Right cardiac atrium (tissue), 5 donors: Measurements from ENCODE around the gene TNFRSF25. TPM values are rescaled to one million over a fixed set of nuclear protein-coding genes. Genes with fewer than 3 reads are reported as not detected.
"Not testable (repeated sequence)": the region's sequence is repeated elsewhere in the genome, so short reads cannot be mapped to it uniquely, and the experiment has no call there.

Source experiments
- ATAC-seq, 2 donors: fragments of 200-7000 bp; cut with Tn5 transposase; one replicate each; pipeline versions ENCODE4 v1.8.0 to v1.9.1; 2020; ENCODE audit warnings: moderate library complexity in 2 of 2, mild to moderate bottlenecking in 1 of 2
- DNase-seq, 3 donors: peaks; one replicate each; pipeline ENCODE4 v3.0.0-alpha.2; 2020
- H3K27ac ChIP-seq: one replicate; pipeline ENCODE4 v1.5.1; 2013; ENCODE audit warnings: mild to moderate bottlenecking, low read length, control low read depth, moderate library complexity
- H3K27me3 ChIP-seq: one replicate; pipeline ENCODE4 v1.6.1; 2013; ENCODE audit not compliant: control insufficient read depth, insufficient read depth
- H3K4me1 ChIP-seq: one replicate; pipeline ENCODE4 v1.6.1; 2013; ENCODE audit warnings: low read length; ENCODE audit not compliant: control insufficient read depth, insufficient read depth
- H3K4me3 ChIP-seq: one replicate; pipeline ENCODE4 v1.5.1; 2013; ENCODE audit warnings: low read length, control low read depth
- H3K9me3 ChIP-seq: one replicate; pipeline ENCODE4 v1.6.1; 2013; ENCODE audit warnings: low read length; ENCODE audit not compliant: control insufficient read depth
- WGBS: extraction: QIAGEN DNeasy Blood & Tissue Kit; methylation state at CpG from one replicate; pipeline ENCODE4 v1.1.7; 2013; 5-methylcytosine and 5-hydroxymethylcytosine counted together
- intact Hi-C, 4 donors: fragments of 100-400 bp; cut with DNase I; formaldehyde crosslinking; loops; one replicate each; pipeline versions ENCODE4 v1.11.0 to v1.14.0; 2022 to 2023
- polyA plus RNA-seq: library from polyadenylated mRNA; stranded (reverse); fragments of 200-250 nt; gene quantifications from one replicate; pipeline ENCODE4 v1.2.3, GENCODE V29; 2013
- total RNA-seq, 4 donors: library from RNA; stranded (reverse); fragmentation: NEBNext Ultra II Directional; extraction: Animal tissue kit (Norgen Biotek cat#: 25700); gene quantifications; one replicate each; pipeline ENCODE4 v1.2.1, GENCODE V29; 2021
- donor health status: healthy with polysubstance abuse.
- donor health status: DM: no; HTN: yes; CAD: no.
- donor health status: DM: no; HTN: no; CAD: no.
- donor health status: DM: no; HTN: yes; CAD: no; lungs with severe emphysema.
- donor health status: DM: yes; HTN: yes; CAD: no.

The TNFRSF25 gene
- total and polyA plus RNA-seq, 5 donors = 4.4 to 6.6 (median 5.7) TPM

- H3K9me3 ChIP-seq, ATAC-seq, H3K4me1 ChIP-seq, H3K4me3 ChIP-seq, DNase-seq, intact Hi-C loops, H3K27ac ChIP-seq, H3K27me3 ChIP-seq: not testable (repeated sequence)
- 78% methylated on average over 3 of the region's 3 CpGs for WGBS
Measured at GRCh38 chr1:6436277-6436676, 29.7 kb downstream of the TNFRSF25 start.

DNA sequence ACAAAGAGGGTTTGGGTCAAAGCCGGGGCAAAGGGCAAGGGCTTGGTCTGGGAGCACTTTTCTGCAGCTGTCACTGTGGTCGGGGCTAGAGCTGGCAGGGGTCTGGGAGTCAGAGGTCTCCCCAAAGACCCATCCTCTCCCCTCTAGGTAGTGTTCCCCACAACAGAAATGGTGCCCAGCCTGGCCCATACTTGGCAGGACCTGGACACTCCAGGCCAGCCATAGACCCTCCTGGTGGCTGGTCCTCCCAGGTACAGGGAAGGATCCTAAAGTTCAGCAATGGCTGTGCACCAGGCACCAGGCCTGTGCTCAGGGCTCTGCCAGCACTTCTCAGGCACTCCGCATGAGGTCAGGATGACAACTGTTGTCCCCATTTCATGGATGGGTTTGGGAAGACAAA is 30.4 kb downstream of the TNFRSF25 start:
- ATAC-seq (no peak), DNase-seq (no peak)
- H3K27ac ChIP-seq = no peak overlapping the region
- intact Hi-C loops = no loop called here
- no peaks in the 10 kb centered on the region for H3K27me3 ChIP-seq
- 84% methylated on average over 3 of the region's 3 CpGs for WGBS
- H3K4me1 ChIP-seq = no peaks in the 10 kb centered on the region
- no peaks in the 10 kb centered on the region for H3K9me3 ChIP-seq
- H3K4me3 ChIP-seq = no peak overlapping the region

DNA sequence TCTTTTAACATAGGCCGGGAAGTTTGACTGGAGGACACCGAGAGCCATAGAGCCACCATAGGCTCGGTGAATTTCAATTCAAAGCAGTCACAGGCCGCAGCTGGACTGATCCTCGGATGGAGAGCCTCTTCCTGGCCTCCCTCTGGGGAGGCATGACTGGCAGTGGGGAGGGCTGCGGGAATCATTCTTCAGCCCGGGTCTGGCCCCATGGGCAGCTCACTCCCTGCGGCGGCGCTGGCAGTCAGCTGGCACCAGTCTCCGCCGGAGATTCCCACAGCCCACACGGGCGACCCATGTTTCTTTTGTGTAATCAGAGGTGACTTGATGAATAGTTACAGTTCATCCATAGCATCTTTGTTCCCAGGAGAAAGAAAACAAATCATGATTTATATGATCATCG is 30.8 kb downstream of the TNFRSF25 start:
- intact Hi-C loops = no loop called here
- Histone ChIP-seq H3K9me3 (no peaks in the 10 kb centered on the region), H3K4me1 (no peaks in the 10 kb centered on the region), H3K4me3 (no peak overlapping the region), H3K27ac (no peak overlapping the region), H3K27me3 (no peaks in the 10 kb centered on the region)
- ATAC-seq = no peak
- 83% methylated on average over 15 of the region's 15 CpGs for WGBS
- DNase-seq = no peak

DNA sequence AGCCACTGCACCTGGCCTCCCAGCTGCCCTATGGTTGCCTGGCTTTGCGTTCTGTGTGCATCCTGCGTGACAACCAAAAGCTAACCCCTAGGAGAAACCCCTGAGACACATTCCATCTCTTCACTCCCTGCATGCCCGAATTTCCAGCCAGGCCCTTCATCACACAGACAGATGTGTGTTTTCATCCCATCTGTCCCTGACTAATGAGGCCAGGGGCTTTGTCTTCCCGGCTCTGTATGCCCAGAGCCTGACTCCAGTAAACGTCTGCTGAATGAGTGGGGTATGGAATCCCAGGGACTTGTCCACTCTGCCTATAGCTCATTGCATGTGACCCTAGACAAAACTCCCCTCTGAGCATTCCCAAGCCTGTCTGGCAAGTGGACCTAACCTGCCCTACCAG is 31.8 kb downstream of the TNFRSF25 start:
- Histone ChIP-seq H3K27ac (no peak overlapping the region), H3K4me3 (no peak overlapping the region), H3K27me3 (no peaks in the 10 kb centered on the region), H3K9me3 (no peaks in the 10 kb centered on the region), H3K4me1 (no peaks in the 10 kb centered on the region)
- intact Hi-C loops = no loop called here
- ATAC-seq = no peak
- DNase-seq = no peak
- WGBS = 73% methylated on average over 5 of the region's 5 CpGs

- WGBS = 75% methylated on average over 13 of the region's 13 CpGs
- DNase-seq = peak in 1 of 3 donors; percentile 3
- H3K4me3 ChIP-seq, ATAC-seq, H3K27ac ChIP-seq, H3K27me3 ChIP-seq, H3K9me3 ChIP-seq, intact Hi-C loops, H3K4me1 ChIP-seq: not testable (repeated sequence)
Measured at GRCh38 chr1:6431645-6432579, 34.1 kb downstream of the TNFRSF25 start.

GRCh38 chr1:6429660-6430411 is 36.1 kb downstream of the TNFRSF25 start:
- intact Hi-C loops, DNase-seq, H3K4me1 ChIP-seq, H3K9me3 ChIP-seq, H3K27me3 ChIP-seq, H3K27ac ChIP-seq, H3K4me3 ChIP-seq: not testable (repeated sequence)
- 25% methylated on average over 19 of the region's 19 CpGs for WGBS
- peak in 1 of 2 donors; percentile 9 for ATAC-seq

DNA sequence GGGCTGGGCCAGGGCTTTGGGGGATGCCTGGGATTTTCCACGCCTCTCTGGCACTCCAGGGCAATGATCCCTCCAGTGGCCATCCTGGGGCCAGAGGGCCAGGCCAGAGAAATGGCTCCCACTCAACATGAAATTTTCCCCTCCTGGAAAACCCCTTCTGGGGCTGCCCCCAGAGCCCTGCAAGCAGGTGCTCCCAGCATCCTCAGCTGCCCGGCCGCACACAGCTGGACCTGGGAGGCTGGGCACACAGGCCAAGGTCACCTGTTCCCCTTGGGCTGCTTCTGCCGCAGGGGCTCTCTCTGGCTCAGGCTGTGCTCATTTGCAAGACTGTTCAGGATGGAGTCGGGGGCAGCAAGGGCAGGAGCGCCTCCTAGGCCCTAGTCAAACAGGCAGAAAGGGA is 37.5 kb downstream of the TNFRSF25 start:
- H3K4me1 ChIP-seq, ATAC-seq, H3K4me3 ChIP-seq, DNase-seq, intact Hi-C loops, H3K27ac ChIP-seq, H3K27me3 ChIP-seq, H3K9me3 ChIP-seq: not testable (repeated sequence)
- WGBS = 80% methylated on average over 6 of the region's 6 CpGs

- Histone ChIP-seq H3K27ac (no peak overlapping the region), H3K9me3 (no peaks in the 10 kb centered on the region), H3K4me1 (no peaks in the 10 kb centered on the region), H3K27me3 (no peaks in the 10 kb centered on the region), H3K4me3 (no peak overlapping the region)
- DNase-seq (no peak), ATAC-seq (no peak)
- intact Hi-C loops = no loop called here
- 86% methylated on average over 26 of the region's 26 CpGs for WGBS
Measured at GRCh38 chr1:6427441-6428390, 38.3 kb downstream of the TNFRSF25 start.

DNA sequence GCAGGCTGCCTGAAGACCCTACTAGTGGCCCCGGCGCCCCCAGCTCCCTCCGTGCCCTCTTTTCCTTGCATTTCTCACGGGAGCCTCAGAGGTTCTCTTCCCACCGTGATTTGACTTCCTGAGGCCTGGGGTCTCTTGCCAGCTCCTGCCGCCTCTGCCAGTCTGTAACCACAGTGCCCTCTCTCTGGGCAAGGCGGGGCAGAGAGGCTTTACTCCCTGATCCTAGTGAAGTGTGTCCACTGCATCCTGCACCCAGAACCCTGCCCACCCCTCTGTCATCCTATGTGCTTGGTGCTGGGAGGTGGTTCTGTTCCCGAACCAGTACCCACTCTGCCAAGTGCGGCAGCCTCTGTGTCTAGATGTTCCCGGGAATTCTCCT is 39.0 kb downstream of the TNFRSF25 start:
- no peak for ATAC-seq
- intact Hi-C loops = no loop called here
- Histone ChIP-seq H3K4me3 (no peak overlapping the region), H3K27me3 (no peaks in the 10 kb centered on the region), H3K27ac (no peak overlapping the region), H3K4me1 (no peaks in the 10 kb centered on the region), H3K9me3 (no peaks in the 10 kb centered on the region)
- 80% methylated on average over 10 of the region's 10 CpGs for WGBS
- DNase-seq = no peak

DNA sequence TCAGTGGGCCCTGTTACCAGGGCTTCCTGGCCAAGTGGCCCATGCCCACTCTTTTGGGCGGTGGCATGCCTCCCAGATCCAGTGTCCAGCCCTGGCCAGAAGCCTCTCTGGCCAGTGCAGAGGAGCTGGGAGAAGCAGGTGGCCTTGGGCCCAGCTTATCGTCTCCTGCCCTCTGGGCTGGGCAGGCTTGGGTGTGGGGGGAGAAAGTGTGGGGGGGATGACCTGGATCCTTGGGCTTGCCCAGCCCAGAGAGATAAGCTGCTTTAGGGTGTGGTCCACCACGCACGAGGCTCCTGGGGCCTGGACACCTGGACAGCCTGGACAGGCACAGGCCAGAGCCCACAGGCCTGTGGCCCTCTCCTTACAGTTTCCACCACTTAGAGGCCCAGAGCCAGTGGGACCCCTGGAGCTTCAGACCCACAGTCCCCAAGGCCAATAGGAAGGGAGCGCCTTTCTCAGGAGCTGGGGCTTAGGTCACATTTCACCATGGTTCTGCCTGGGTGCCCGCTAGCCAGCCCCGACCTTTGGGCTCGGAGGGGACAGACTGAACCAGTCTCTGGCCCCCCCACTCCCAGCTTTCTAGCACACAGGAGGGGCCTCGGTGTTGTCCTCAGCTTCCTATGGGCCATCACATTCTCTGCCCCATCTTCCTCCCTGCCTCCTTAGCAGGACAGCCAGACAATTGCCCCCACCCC is 39.5 kb downstream of the TNFRSF25 start:
- H3K4me3 ChIP-seq = no peak overlapping the region
- no peak for ATAC-seq
- intact Hi-C loops = no loop called here

More for the DNA sequence above, 39.5 kb downstream of the TNFRSF25 start:
- DNase-seq = no peak
- Histone ChIP-seq H3K27me3 (no peaks in the 10 kb centered on the region), H3K9me3 (no peaks in the 10 kb centered on the region), H3K27ac (no peak overlapping the region), H3K4me1 (no peaks in the 10 kb centered on the region)
- WGBS = 85% methylated on average over 9 of the region's 9 CpGs
